Measurements from ENCODE around the gene SESTD1.

The SESTD1 gene, protein sequence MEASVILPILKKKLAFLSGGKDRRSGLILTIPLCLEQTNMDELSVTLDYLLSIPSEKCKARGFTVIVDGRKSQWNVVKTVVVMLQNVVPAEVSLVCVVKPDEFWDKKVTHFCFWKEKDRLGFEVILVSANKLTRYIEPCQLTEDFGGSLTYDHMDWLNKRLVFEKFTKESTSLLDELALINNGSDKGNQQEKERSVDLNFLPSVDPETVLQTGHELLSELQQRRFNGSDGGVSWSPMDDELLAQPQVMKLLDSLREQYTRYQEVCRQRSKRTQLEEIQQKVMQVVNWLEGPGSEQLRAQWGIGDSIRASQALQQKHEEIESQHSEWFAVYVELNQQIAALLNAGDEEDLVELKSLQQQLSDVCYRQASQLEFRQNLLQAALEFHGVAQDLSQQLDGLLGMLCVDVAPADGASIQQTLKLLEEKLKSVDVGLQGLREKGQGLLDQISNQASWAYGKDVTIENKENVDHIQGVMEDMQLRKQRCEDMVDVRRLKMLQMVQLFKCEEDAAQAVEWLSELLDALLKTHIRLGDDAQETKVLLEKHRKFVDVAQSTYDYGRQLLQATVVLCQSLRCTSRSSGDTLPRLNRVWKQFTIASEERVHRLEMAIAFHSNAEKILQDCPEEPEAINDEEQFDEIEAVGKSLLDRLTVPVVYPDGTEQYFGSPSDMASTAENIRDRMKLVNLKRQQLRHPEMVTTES

GRCh38 chr2:179264368-179265081, at the start of gene SESTD1:
Gene SESTD1, minus strand, starts transcription at chr2:179264832. Its CDS starts 72,991 bp downstream, at chr2:179191841.
- peak; percentile 46 for DNase-seq (ENCODE audit: low read depth)

DNA sequence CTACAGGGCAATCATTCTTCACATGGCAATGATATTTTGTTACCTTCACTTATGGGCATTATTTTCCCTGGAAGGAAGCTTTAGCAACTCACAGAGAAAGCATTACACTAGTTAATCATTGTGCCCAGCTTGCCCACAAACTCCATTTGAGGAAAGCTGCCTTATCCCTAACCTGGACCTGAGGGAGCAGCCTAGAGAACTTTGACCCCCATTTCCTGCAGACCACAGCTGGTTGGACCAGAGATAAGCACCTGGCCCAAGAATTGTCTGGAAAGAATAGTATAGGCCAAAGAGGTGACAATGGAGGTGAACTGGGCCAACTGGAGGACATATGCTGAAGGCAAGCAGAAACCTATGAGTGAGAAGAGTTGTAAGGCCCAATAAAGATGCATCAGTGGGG, 48.4 kb upstream of the SESTD1 start:
- no peak for DNase-seq (ENCODE audit: low read depth)

DNA sequence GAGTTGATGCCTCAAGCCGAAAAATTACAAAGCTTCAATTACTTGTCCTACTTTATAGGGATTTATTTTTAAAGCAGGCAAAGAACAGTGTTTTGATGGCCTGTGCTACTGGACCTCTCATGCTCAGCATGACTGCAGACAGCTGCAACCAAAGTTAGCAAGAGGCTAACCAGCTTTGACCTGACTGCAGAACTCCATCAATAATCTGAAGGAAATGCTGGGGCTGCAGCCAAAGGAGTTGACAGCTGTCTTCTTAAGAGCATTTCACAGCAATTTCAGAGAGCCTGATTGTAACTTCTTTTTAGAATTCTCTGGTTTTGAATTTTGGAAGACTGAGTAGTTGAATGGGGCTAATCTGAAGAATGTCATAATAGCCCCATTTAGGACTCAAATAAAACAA, 46.5 kb upstream of the SESTD1 start:
- DNase-seq (ENCODE audit: low read depth) = no peak

GRCh38 chr2:179307616-179308371, 43.2 kb upstream of the SESTD1 start:
- no peak for DNase-seq (ENCODE audit: low read depth)

DNA sequence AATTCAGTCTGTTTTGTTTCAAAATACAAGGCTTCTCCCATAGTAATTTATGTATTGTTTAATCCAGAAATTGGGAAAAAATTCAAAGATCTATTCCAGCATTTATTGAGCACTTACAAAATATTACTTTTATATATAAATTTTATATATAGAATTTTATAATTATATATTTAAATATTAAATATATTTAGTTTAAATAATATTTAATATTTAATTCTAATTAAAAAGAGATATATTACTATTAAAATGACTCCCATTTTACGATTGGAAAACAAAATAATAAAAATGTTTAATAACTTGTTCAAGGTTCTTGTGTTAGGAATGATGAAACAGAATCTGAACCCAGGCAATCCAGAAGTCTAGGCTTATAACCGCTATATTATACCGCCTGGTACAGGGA, 40.5 kb upstream of the SESTD1 start:
- DNase-seq (ENCODE audit: low read depth) = no peak

GRCh38 chr2:179304424-179304823, 39.8 kb upstream of the SESTD1 start:
- no peak for DNase-seq (ENCODE audit: low read depth)

DNA sequence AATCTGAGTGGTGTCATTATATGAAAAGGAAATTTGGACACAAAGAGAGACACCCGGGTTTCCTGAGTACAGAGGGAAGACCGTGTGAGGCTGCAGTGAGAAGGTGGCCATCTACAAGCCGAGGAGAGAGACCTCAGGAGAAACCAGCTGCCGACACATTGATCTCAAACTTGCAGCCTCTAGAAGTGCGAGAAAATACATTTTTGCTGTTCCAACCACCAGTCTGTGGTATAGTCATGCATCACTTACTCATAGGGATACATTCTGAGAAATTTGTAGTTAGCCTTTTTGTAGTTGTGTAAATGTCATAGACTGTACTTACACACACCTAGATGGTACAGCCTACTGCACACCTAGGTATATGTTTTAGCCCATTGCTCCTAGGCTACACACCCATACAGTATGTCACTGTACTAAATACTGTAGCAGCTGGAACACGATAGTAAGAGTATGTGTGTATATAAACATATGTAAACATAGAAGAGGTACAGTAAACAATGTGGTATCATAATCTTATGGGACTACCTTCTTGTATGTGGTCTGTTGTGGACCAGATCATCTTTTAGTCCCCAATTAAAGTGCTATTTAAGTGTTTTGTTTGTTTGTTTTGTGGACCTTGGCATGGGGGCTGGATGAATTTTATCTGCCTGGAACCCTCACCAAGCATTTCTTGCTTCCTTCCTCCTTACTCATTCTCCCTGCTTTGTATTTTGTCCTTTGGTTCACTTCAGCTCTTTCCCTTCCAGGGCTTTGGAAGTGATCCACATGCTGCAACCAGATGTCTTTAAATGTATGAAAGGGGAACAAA, 38.3 kb upstream of the SESTD1 start:
- no peak for DNase-seq (ENCODE audit: low read depth)

- no peak for DNase-seq (ENCODE audit: low read depth)
These were observed 37.5 kb upstream of the SESTD1 start for GRCh38 chr2:179302149-179302548.

- no peak for DNase-seq (ENCODE audit: low read depth)
These were observed 34.0 kb upstream of the SESTD1 start for GRCh38 chr2:179298666-179299065.

DNA sequence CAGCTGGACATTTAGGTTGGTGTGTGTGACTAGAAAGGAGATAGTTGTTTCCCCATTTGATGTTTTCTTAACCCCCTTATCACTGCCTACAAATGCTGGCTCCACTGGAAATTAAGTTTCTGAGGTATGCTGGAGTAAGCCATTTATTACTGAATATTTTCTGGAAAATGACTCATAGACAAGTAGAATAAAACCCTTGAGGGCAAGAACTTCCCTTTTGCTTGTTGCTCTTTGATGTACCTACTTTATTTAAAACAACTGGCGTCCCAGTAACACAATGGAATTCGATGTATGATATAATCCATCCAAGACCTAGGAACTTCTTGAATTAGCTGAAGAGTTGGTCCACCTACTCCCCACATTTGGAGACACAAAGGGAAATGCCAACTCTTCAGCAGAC, 33.3 kb upstream of the SESTD1 start:
- DNase-seq (ENCODE audit: low read depth) = no peak

- no peak for DNase-seq (ENCODE audit: low read depth)
These were observed 25.7 kb upstream of the SESTD1 start for GRCh38 chr2:179290329-179290728.

DNA sequence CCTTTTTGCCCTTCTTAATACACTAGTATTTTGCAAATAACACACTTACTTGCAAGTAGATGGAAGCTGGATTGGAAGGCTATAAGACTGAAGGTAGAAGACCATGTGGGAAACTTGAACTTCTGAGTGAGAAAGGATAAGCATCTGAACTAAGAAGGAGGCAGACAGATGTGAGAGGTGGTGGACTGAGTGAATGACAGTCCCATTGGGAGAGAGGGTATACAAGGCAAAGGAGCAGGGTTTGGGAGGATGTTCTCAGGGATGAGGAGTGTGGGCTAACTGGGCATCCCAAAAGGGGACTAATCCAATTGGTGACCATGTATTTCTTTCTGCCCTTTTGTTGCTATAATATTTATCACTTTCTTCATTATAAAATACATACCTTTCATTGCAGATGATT, 20.4 kb upstream of the SESTD1 start:
- DNase-seq (ENCODE audit: low read depth) = no peak

DNA sequence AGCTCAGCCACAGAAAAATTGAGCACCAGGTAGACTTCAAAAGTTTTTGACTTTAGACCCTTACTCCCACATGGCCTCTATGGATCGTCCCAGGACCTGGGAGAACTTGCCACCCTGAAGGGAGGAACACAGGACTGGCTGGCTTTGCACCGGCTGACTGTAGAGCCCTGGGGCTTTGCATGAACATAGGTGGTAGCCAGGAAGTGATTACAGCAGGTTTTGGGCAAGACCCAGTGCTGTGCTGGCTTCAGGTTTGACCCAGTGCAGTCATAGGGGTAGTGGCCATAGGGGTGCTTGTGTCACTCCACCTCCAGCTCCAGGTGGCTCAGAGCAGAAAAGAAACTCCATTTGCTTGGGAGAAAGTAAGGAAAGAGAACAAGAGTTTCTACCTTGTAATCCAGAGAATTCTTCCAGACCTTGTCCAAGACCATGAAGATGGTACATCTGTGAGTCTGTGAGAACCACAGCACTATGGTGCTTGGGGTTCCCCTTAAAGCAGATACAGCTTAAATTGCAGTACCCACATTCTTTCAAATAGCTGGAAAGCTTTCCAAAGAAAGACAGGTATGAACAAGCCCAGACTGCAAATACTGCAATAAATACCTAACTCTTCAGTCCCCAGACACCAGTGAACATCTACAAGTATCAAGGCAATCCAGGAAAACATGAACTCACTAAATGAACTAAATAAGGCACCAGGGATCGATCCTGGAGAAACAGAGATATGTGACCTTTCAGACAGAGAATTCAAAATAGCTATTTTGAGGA, 13.0 kb upstream of the SESTD1 start:
- DNase-seq (ENCODE audit: low read depth) = no peak

DNA sequence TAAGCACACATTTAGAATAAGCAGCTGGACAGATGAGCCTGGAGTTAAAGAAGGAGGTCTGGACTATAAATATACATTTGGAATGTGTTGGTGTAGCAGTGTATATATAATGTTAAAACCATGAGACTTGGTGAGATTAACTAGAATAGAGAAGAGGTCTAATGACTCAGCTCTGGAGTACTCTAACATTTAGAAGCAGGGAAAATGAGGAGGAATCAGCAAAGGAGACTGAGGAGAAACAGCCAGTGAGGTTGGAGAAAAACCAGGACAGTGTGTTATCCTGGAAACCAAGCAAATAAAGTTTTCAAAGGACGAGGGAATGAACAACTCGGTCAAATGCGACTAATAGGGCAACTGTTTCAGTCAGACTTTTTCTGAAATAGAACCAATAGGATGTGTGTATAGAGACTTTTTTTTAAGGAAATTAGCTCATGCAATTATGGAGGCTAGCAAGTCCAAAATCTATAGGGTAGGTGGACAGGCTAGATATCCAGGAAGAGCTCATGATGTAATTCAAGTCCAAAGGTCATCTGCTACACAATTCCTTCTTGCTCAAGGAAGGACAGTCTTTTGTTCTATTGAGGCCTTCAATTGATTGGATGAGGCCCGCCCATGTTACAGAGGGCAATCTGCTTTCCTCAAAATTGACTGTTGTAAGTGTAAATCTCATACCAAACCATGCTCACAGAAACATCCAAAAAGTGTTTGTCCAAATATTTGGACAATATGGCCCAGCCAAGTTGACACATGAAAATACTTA, 10.8 kb upstream of the SESTD1 start:
- no peak for DNase-seq (ENCODE audit: low read depth)

DNA sequence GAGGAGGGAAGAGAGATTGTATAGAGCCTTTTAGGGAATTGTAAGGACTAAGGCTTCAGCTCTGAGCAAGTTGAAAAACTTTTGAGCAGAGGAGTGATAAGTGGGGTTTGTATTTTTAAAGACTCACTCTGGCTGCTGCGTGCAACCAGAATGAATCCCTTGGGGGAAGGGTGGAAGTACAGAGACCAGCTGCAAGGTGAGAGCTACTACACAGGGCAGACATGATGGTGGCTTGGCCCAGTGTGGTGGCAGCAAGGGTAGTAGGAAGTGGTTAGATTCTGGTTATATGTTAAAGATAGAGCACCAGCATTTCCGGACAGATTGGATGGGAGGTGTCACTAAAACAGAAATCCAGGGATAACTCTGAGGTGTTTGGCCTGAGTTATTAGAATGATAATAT, 10.1 kb upstream of the SESTD1 start:
- no peak for DNase-seq (ENCODE audit: low read depth)

- no peak for DNase-seq (ENCODE audit: low read depth)
These were observed 8.9 kb upstream of the SESTD1 start for GRCh38 chr2:179273461-179273962.

- no peak for DNase-seq (ENCODE audit: low read depth)
These were observed 8.0 kb upstream of the SESTD1 start for GRCh38 chr2:179272406-179273192.

DNA sequence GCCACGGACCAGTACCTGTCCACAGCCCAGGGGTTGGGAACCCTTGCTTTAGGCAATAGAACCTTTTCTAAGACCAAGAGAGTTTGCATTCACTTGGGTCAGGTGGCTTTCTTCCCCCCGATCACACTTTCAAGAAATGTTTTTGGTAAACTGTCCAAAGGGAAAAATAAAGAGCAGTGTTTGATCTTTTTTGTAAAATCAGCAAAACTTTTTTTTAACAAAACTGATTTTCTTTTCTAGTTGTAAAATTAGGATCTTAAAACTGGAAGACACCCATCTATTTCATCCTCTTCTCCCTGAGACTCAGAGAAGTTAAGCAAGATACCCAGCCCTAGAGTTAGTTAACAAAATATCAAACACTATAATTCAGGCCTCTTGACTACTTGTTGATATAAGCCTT, 6.1 kb upstream of the SESTD1 start:
- DNase-seq (ENCODE audit: low read depth) = no peak

Data from activated T-cell treated with anti-CD3 and anti-CD28 coated beads for 48 hours (primary cell).